SK-N-DZ (cell line): ENCODE measurements around the gene ATN1.

Experiments
- DNase-seq: peaks from one replicate; pipeline ENCODE4 v3.0.0-alpha.2; 2015; ENCODE audit warnings: low spot score

Gene ATN1

GRCh38 chr12:6957741-6958608 is 30.2 kb downstream of the ATN1 start:
- DNase-seq: no peak

DNA sequence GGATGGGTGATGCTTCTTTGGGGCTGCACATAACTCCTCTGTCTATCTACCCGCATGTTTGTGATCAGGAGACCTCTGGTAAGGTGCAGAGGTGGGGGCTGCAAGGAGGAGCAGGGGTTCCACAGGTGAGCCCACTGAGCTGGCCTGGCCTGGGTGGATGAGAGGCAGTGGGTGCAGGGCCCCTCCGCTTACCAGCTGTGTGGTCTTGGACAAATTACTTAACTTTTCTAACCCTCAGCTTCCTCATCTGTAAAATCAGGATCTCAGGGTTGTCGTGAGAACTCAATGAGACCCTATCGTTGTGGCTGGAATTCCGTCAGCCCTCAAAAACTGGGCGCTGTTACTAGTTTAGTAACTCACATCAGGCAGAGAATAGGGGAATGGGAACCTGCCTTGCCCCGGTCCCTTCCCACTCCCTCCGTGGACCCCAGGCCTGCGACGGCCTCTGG is 30.9 kb downstream of the ATN1 start:
- DNase-seq: no peak

GRCh38 chr12:6959058-6959804 is 31.5 kb downstream of the ATN1 start:
- DNase-seq: no peak

- DNase-seq: no peak
Observed at GRCh38 chr12:6959805-6960592, 32.2 kb downstream of the ATN1 start.

DNA sequence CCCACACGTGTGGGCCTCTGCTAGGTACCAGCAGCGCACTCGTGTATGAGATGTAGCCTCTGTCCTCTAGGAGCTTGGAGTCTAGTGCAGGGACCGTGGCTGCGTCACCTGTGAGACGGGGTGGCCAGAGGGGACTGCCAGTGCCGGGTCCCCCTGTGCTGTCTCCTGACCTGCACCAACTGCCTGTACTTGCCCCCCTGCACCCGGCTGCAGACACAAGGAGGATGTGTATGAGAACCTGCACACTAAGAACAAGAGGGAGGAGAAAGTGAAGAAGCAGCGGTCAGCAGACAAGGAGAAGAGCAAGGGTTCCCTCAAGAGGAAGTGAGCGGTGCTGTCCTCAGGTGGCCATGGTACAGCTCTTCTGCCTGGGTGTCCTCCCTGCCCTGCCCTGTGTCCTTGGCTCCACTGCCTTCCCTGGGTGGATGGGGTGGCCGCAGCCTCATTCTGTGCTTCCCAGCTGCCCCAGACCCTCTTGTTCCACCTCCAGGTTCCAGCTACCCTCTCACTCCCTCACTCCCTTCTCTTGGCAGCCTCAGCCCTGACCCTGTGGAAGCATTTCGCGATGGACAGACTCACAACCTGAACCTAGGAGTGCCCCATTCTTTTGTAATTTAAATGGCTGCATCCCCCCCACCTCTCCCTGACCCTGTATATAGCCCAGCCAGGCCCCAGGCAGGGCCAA is 33.0 kb downstream of the ATN1 start:
- DNase-seq: no peak

DNA sequence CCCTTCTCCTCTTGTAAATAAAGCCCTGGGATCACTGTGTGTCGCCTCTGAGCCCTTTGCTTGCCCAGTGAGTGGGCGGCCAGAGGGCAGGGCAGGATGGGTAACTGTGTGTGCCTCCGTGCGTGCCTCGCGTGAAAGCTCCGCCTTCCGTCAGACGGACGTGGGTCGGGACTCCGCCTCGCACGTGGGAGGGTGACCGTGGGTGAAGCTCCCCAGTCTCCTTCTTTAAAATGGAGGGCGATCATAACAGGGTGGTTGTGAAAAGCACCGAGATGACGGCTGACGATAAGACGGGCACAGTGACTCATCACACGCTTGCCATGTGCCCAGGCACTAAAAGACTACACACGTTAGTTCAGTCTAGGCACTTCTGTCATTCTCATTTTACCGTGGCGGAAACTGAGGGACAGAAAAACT is 33.5 kb downstream of the ATN1 start:
- no peak for DNase-seq

GRCh38 chr12:6961695-6962284 is 34.0 kb downstream of the ATN1 start:
- peak; percentile 88 for DNase-seq

DNA sequence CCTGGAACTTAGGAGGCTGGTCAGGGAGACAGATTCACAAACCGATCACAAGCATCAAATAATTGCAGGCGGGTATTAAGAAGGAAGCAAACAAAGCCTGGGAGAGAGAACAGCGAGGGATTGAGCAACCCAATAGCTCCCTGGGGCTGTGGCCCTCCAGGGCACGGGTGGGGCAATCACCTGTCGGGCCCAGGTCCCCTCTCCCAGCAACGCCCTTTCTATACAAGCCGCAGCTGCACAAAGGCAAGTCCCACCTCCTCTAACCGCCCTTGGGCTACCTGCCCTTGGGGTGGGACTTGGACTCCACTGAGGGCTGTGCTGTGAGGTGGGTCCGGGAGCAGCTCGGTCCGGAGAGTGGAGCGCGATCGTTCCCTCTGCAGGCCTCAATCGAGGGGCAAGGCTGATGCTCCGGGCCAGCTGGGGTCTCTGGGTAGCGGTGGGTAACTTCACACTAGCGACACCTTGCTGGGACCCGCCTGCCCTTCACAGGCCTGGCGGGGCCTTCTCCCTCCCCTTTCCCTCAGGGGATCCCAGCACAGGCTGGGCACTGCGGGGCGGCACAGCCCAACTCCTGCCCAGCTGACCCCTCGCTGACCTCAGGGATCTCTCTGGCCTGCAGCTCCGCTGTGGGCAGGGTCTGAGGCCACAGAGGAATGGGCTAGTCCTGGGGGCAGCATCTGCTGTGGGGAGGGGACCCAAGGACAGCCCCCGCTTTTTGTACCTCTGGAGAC is 34.7 kb downstream of the ATN1 start:
- no peak for DNase-seq

GRCh38 chr12:6963016-6963731 is 35.4 kb downstream of the ATN1 start:
- peak; percentile 6 for DNase-seq

DNA sequence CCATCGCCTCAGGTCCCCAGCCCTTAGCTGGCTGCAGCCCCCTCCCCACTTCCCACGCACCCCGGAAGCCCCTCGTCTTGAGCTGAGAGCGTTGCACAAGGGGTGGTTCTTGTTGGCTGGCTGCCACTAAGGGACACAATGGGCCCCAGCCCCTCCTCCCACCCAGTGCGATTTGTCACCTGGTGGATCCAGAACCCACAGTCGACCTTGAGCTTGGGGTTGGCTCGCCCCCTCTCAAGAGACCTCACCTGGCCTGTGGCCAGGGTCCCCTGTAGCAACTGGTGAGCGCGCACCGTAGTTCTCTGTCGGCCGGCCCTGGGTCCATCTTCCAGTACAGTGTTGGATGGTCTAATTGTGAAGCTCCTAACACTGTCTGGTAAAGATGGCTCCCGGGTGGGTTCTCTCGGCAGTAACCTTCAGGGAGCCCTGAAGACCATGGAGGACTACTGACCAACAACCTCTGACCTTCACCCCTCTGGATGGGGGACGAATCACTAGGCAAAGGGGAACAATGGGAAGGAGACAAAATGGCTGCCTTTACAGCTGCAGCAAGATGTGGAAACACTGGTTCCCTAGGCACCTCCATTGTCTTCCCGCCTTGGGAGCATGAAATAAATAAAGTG is 36.1 kb downstream of the ATN1 start:
- peak; percentile 15 for DNase-seq

GRCh38 chr12:6964605-6965025 is 36.9 kb downstream of the ATN1 start:
- no peak for DNase-seq

GRCh38 chr12:6965026-6965661 is 37.4 kb downstream of the ATN1 start:
- DNase-seq: peak; percentile 80

GRCh38 chr12:6965714-6966113 is 38.0 kb downstream of the ATN1 start:
- DNase-seq: peak; percentile 13

GRCh38 chr12:6966351-6966750 is 38.6 kb downstream of the ATN1 start:
- no peak for DNase-seq

DNA sequence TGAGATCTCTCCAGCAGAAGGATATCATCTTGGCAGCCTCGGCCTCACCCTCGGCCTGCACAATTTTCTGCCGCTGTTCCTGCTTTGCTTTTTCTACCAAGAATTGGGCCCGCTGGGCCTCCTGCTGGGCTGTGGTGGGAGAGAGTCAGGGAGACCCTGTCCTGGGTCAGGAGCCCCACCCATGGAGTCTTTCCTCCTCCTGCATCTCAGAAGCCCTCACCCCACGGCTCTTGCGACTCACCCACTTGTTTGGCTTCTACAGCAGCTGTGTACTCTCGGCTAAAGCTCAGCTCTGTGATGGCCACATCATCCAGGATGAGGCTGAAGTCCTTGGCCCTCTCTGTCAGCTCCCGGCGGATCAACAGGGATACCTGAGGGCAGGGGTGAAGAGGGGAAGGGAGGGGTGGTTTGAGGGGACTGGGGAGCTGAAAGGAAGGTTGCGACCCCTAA is 39.9 kb downstream of the ATN1 start:
- no peak for DNase-seq

- no peak for DNase-seq
Observed at GRCh38 chr12:6968426-6968825, 40.7 kb downstream of the ATN1 start.

GRCh38 chr12:6970096-6970527 is 42.4 kb downstream of the ATN1 start:
- no peak for DNase-seq

DNA sequence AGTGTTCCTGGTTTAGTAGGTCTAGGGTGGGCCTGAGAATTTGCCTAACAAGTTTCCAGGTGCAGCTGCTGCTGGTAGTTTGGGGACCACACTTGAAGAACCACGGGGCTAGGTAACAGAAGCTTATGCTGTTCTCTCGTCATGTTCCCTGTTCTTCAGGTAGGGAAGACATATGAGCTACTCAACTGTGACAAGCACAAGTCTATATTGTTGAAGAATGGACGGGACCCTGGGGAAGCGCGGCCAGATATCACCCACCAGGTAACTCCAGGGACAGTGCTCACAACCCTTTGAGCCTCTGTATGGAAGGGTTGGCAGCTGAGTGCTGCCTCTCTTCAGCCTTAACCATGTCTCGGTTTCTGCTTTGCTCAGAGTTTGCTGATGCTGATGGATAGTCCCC is 46.4 kb downstream of the ATN1 start:
- DNase-seq: no peak
